ENCODE results near the gene NOS3. TPM values are rescaled to one million over a fixed set of nuclear protein-coding genes. Genes with fewer than 3 reads are reported as not detected.

NOS3 gene
- polyA plus RNA-seq, 1 of the 3 experiments (the other 2 are of a cell fraction), result 0.41 TPM

DNA sequence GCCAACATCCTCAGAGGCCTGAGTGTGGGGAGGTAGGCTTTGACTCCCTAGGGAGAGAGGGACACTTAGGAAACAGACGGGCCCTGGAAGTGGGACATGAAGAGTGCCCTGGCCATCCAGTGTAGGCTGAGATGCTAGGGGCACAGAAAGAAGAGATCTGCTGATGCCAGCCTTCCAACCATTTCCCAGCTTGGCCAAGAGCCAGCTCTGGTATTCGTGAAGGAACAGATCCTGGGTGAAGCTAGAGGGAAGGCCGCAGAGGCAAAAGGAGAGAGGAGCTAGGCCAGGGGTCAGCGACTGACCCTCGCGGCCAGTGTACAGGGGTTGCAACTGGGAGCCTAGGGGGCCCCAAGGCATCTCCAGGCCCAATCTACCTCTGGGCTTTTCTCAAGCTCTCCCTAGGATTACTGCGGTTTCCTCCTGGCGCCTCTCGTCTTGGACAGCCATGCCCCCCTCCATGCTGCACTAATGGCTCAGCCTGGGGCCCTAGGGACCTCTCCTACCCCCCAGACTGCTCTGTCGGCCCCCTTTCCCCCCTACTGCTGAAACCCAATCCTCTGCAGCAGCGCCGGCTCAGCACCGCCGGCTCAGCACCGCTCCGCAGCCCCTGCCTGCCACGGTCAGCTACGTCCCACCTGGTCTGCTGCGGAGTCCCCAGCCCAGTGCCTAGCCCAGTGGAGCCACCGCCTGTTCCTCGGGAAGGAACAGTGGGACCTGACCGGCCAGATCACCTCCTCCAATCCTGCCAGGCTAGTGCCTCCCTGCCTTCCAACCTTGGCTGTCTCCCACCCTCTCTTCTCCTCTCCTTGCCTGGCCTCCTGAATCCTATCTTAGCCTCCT, 57.4 kb downstream of the NOS3 start, which contains the start of gene ASIC3:
ASIC3 (plus strand) TSS at position 556 of the 840 bp plus-strand sequence. CDS start 355 bp downstream, outside the sequence.
- POLR2A ChIA-PET, result interaction anchor here (0.6 to 2.1 kb wide), 3 partner anchors 9 to 34 kb away, joined by 3 to 11 read pairs (median 5); partner anchors contain the start of genes CDK5 and SLC4A2
- H3K27ac ChIP-seq (ENCODE audit: low read depth in 2 of 2, low read length in 1 of 2), result peak within 1 kb of the TSS; percentile 61 to 78
- peak; percentile 74 for DNase-seq
- CTCF ChIA-PET, result interaction anchor here (0.7 to 2.1 kb wide), 11 partner anchors 9 to 599 kb away, joined by 3 to 10 read pairs (median 4); partner anchors contain the start of genes ABCB8 and SLC4A2
- no peak within 1 kb of the TSS for H2AFZ ChIP-seq (ENCODE audit: low read depth)
- TF ChIP-seq, protein P1, sequence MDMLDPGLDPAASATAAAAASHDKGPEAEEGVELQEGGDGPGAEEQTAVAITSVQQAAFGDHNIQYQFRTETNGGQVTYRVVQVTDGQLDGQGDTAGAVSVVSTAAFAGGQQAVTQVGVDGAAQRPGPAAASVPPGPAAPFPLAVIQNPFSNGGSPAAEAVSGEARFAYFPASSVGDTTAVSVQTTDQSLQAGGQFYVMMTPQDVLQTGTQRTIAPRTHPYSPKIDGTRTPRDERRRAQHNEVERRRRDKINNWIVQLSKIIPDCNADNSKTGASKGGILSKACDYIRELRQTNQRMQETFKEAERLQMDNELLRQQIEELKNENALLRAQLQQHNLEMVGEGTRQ (IDR thresholded peaks at IDR 0.05; ENCODE audit: borderline replicate concordance, low read depth, low read length), result no peak
- no peak for TF ChIP-seq RFX5 (IDR thresholded peaks at IDR 0.05; ENCODE audit: low read length)
- TF ChIP-seq RCOR1 (IDR thresholded peaks at IDR 0.05; ENCODE audit: low read length), result no peak
- TF ChIP-seq POLR2AphosphoS5 (IDR thresholded peaks at IDR 0.05; ENCODE audit: low read depth, low read length), result 0 out of 2 replicates have a peak, but pooled peaks have one; percentile 22
- peak; percentile 9 for TF ChIP-seq CHD2 (IDR thresholded peaks at IDR 0.05; ENCODE audit: low read length, partially characterized antibody)
- no peak for TF ChIP-seq JUND (IDR thresholded peaks at IDR 0.05)
- no peaks in the 10 kb centered on the region for H3K9me3 ChIP-seq
- H3K36me3 ChIP-seq (replicated peaks in 1 of 2; ENCODE audit: control insufficient read depth in 1 of 2, insufficient read depth in 2 of 2, low read length in 1 of 2), result peaks cover 4 to 21% of the 10 kb centered on the region in 2 experiments
- H3K27me3 ChIP-seq (ENCODE audit: insufficient read depth), result no peaks in the 10 kb centered on the region
- peaks cover 15% of the 10 kb centered on the region for H3F3A ChIP-seq (replicated peaks; ENCODE audit: insufficient read depth)
- peak within 1 kb of the TSS; percentile 60 for H3K4me2 ChIP-seq
- 88% methylated on average over 22 of the region's 22 CpGs for WGBS (ENCODE audit: low lambda C conversion rate)
- H3K9me2 ChIP-seq, result no peaks in the 10 kb centered on the region
- H3K4me3 ChIP-seq (ENCODE audit: low read depth in 2 of 2, low read length in 1 of 2), result no peak within 1 kb of the TSS
- no peaks in the 10 kb centered on the region for H4K20me1 ChIP-seq (ENCODE audit: insufficient read depth)
- H3K9ac ChIP-seq, result no peak within 1 kb of the TSS
- H3K79me2 ChIP-seq (ENCODE audit: insufficient read depth), result no peaks in the 10 kb centered on the region
- H3K4me1 ChIP-seq (ENCODE audit: control insufficient read depth in 1 of 2, insufficient read depth in 2 of 2, low read depth in 1 of 2, low read length in 1 of 2), result peaks cover 13 to 39% of the 10 kb centered on the region in 2 experiments

DNA sequence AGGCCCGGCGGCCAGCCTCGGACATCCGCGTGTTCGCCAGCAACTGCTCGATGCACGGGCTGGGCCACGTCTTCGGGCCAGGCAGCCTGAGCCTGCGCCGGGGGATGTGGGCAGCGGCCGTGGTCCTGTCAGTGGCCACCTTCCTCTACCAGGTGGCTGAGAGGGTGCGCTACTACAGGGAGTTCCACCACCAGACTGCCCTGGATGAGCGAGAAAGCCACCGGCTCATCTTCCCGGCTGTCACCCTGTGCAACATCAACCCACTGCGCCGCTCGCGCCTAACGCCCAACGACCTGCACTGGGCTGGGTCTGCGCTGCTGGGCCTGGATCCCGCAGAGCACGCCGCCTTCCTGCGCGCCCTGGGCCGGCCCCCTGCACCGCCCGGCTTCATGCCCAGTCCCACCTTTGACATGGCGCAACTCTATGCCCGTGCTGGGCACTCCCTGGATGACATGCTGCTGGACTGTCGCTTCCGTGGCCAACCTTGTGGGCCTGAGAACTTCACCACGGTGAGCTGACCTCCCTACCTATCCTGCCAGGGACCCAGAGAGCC, 58.2 kb downstream of the NOS3 start:
- no peak overlapping the region for H3K27ac ChIP-seq (ENCODE audit: low read depth in 2 of 2, low read length in 1 of 2)
- ChIA-PET POLR2A (interaction anchor here (1.0 kb wide), 1 partner anchor 10 kb away, joined by 5 read pairs; no protein-coding TSS in a partner anchor), CTCF (interaction anchor here (0.8 to 1.8 kb wide), 6 partner anchors 9 to 62 kb away, joined by 3 to 7 read pairs (median 4); partner anchors contain the start of genes CDK5 and SLC4A2)
- no peaks in the 10 kb centered on the region for H3K9me2 ChIP-seq
- 96% methylated on average over 26 of the region's 38 CpGs for WGBS (ENCODE audit: low lambda C conversion rate)
- no peak overlapping the region for H3K9ac ChIP-seq
- no peaks in the 10 kb centered on the region for H3K27me3 ChIP-seq (ENCODE audit: insufficient read depth)
- no peaks in the 10 kb centered on the region for H3K9me3 ChIP-seq
- no peak overlapping the region for H3K4me3 ChIP-seq (ENCODE audit: low read depth in 2 of 2, low read length in 1 of 2)
- H2AFZ ChIP-seq (ENCODE audit: low read depth), result no peak overlapping the region
- H3K4me2 ChIP-seq, result no peak overlapping the region
- H3K79me2 ChIP-seq (ENCODE audit: insufficient read depth), result no peaks in the 10 kb centered on the region
- peaks cover 13 to 41% of the 10 kb centered on the region in 2 experiments for H3K4me1 ChIP-seq (ENCODE audit: control insufficient read depth in 1 of 2, insufficient read depth in 2 of 2, low read depth in 1 of 2, low read length in 1 of 2)
- H3K36me3 ChIP-seq (replicated peaks in 1 of 2; ENCODE audit: control insufficient read depth in 1 of 2, insufficient read depth in 2 of 2, low read length in 1 of 2), result peaks cover 4 to 28% of the 10 kb centered on the region in 2 experiments
- no peaks in the 10 kb centered on the region for H4K20me1 ChIP-seq (ENCODE audit: insufficient read depth)
- no peak for DNase-seq
- peaks cover 17% of the 10 kb centered on the region for H3F3A ChIP-seq (replicated peaks; ENCODE audit: insufficient read depth)
- no peak for TF ChIP-seq SIN3A (IDR thresholded peaks at IDR 0.05; ENCODE audit: borderline replicate concordance, low read depth, low read length)
- no peak for TF ChIP-seq GABPA (IDR thresholded peaks at IDR 0.05; ENCODE audit: low read depth)
- TF ChIP-seq ELF1 (IDR thresholded peaks at IDR 0.05), result no peak
- TF ChIP-seq, protein P2, sequence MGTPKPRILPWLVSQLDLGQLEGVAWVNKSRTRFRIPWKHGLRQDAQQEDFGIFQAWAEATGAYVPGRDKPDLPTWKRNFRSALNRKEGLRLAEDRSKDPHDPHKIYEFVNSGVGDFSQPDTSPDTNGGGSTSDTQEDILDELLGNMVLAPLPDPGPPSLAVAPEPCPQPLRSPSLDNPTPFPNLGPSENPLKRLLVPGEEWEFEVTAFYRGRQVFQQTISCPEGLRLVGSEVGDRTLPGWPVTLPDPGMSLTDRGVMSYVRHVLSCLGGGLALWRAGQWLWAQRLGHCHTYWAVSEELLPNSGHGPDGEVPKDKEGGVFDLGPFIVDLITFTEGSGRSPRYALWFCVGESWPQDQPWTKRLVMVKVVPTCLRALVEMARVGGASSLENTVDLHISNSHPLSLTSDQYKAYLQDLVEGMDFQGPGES (IDR thresholded peaks at IDR 0.05; ENCODE audit: low read depth, low read length), result no peak
- no peak for TF ChIP-seq RFX5 (IDR thresholded peaks at IDR 0.05; ENCODE audit: low read length)
- TF ChIP-seq RAD21 (IDR thresholded peaks at IDR 0.05; ENCODE audit: low read length), result no peak
- no peak for TF ChIP-seq FOXJ3 (CRISPR knock-in tag; IDR thresholded peaks at IDR 0.05)
- TF ChIP-seq, protein P3, sequence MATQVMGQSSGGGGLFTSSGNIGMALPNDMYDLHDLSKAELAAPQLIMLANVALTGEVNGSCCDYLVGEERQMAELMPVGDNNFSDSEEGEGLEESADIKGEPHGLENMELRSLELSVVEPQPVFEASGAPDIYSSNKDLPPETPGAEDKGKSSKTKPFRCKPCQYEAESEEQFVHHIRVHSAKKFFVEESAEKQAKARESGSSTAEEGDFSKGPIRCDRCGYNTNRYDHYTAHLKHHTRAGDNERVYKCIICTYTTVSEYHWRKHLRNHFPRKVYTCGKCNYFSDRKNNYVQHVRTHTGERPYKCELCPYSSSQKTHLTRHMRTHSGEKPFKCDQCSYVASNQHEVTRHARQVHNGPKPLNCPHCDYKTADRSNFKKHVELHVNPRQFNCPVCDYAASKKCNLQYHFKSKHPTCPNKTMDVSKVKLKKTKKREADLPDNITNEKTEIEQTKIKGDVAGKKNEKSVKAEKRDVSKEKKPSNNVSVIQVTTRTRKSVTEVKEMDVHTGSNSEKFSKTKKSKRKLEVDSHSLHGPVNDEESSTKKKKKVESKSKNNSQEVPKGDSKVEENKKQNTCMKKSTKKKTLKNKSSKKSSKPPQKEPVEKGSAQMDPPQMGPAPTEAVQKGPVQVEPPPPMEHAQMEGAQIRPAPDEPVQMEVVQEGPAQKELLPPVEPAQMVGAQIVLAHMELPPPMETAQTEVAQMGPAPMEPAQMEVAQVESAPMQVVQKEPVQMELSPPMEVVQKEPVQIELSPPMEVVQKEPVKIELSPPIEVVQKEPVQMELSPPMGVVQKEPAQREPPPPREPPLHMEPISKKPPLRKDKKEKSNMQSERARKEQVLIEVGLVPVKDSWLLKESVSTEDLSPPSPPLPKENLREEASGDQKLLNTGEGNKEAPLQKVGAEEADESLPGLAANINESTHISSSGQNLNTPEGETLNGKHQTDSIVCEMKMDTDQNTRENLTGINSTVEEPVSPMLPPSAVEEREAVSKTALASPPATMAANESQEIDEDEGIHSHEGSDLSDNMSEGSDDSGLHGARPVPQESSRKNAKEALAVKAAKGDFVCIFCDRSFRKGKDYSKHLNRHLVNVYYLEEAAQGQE (IDR thresholded peaks at IDR 0.05; ENCODE audit: low read depth, low read length), result no peak
- no peak for TF ChIP-seq POLR2AphosphoS5 (IDR thresholded peaks at IDR 0.05; ENCODE audit: low read depth, low read length)
- TF ChIP-seq CHD2 (IDR thresholded peaks at IDR 0.05; ENCODE audit: low read length, partially characterized antibody), result no peak
- TF ChIP-seq, protein P1 (IDR thresholded peaks at IDR 0.05; ENCODE audit: borderline replicate concordance, low read depth, low read length), result no peak
- no peak for TF ChIP-seq TAF1 (IDR thresholded peaks at IDR 0.05; ENCODE audit: borderline replicate concordance, low read depth, low read length)
- no peak for TF ChIP-seq RXRA (IDR thresholded peaks at IDR 0.05; ENCODE audit: borderline replicate concordance, low read depth)
